Common myeloid progenitor, CD34-positive (primary cell): ENCODE data around the gene HEATR1. TPM values are rescaled to one million over a fixed set of nuclear protein-coding genes. Genes with fewer than 3 reads are reported as not detected.
A peak's percentile ranks its signal among the peaks of the same experiment; 100 is the strongest.

Experiments used
- CTCF ChIA-PET: fragments of 350-600 bp; sonication (Branson Sonifier 250); formaldehyde crosslinking; loops from one replicate; lab custom pipeline; 2021; ENCODE audit warnings: antibody characterized with exemption; lab: Charles Lee
- POLR2A ChIA-PET: fragments of 350-600 bp; sonication (Branson Sonifier 250); formaldehyde crosslinking; loops from one replicate; lab custom pipeline; 2021; ENCODE audit warnings: antibody characterized with exemption; lab: Charles Lee
- DNase-seq, 3 donors: peaks; one replicate each; pipeline versions ENCODE4 v3.0.0 to v3.0.0-alpha.2; 2013
- H3K27ac ChIP-seq, 2 experiments: 1 replicate in 1 of 2; 2 replicates in 1 of 2; pipeline ENCODE4 v1.7.0; 2013; ENCODE audit warnings: inconsistent platforms in 2 of 2, low read length in 2 of 2, mild to moderate bottlenecking in 2 of 2, low read depth in 1 of 2, moderate library complexity in 1 of 2; ENCODE audit not compliant: severe bottlenecking in 2 of 2, insufficient read depth in 1 of 2, poor library complexity in 1 of 2
- H3K27me3 ChIP-seq, 5 experiments: replicated peaks in 2 of 5; 1 replicate in 3 of 5; 2 replicates in 2 of 5; pipeline versions ENCODE4 v1.6.1 to v1.7.0; 2013; ENCODE audit warnings: low read length in 4 of 5, mild to moderate bottlenecking in 2 of 5, moderate library complexity in 2 of 5, inconsistent platforms in 1 of 5; ENCODE audit not compliant: insufficient read depth in 5 of 5, control insufficient read depth in 4 of 5
- H3K36me3 ChIP-seq, 4 experiments: 1 replicate in 2 of 4; 2 replicates in 2 of 4; pipeline versions ENCODE4 v1.6.1 to v1.7.0; 2013; ENCODE audit warnings: low read length in 3 of 4, control low read depth in 1 of 4, mild to moderate bottlenecking in 1 of 4; ENCODE audit not compliant: control insufficient read depth in 4 of 4, insufficient read depth in 4 of 4
- H3K4me1 ChIP-seq, 4 experiments: 1 replicate in 3 of 4; 2 replicates in 1 of 4; pipeline versions ENCODE4 v1.6.1 to v1.7.1; 2013; ENCODE audit warnings: low read length in 3 of 4, mild to moderate bottlenecking in 3 of 4, control low read depth in 1 of 4, inconsistent platforms in 1 of 4, moderate library complexity in 1 of 4; ENCODE audit not compliant: control insufficient read depth in 4 of 4, insufficient read depth in 4 of 4; ENCODE audit errors: control extremely low read depth in 1 of 4
- H3K4me3 ChIP-seq, 7 experiments: 1 replicate in 4 of 7; 2 replicates in 3 of 7; pipeline versions ENCODE4 v1.5.1 to v1.7.0; 2013; ENCODE audit warnings: mild to moderate bottlenecking in 7 of 7, low read length in 6 of 7, moderate library complexity in 6 of 7, inconsistent platforms in 2 of 7, low read depth in 2 of 7, control low read depth in 1 of 7; ENCODE audit not compliant: insufficient read depth in 4 of 7, control insufficient read depth in 1 of 7; ENCODE audit errors: extremely low read depth in 1 of 7
- H3K9me3 ChIP-seq, 5 experiments: 1 replicate in 4 of 5; 2 replicates in 1 of 5; pipeline versions ENCODE4 v1.6.1 to v1.7.1; 2013; ENCODE audit warnings: low read length in 4 of 5, mild to moderate bottlenecking in 2 of 5, inconsistent platforms in 1 of 5, low read depth in 1 of 5, moderate library complexity in 1 of 5; ENCODE audit not compliant: control insufficient read depth in 4 of 5, insufficient read depth in 2 of 5; ENCODE audit errors: control extremely low read depth in 1 of 5
- WGBS: methylation state at CpG from one replicate; pipeline ENCODE4 v1.1.5; 2013; ENCODE audit not compliant: insufficient coverage; 5-methylcytosine and 5-hydroxymethylcytosine counted together
- polyA plus RNA-seq: library from polyadenylated mRNA; unstranded; fragments of 120-200 nt; gene quantifications from one replicate; pipeline ENCODE4 v1.2.1, GENCODE V29; 2013

The HEATR1 gene, protein sequence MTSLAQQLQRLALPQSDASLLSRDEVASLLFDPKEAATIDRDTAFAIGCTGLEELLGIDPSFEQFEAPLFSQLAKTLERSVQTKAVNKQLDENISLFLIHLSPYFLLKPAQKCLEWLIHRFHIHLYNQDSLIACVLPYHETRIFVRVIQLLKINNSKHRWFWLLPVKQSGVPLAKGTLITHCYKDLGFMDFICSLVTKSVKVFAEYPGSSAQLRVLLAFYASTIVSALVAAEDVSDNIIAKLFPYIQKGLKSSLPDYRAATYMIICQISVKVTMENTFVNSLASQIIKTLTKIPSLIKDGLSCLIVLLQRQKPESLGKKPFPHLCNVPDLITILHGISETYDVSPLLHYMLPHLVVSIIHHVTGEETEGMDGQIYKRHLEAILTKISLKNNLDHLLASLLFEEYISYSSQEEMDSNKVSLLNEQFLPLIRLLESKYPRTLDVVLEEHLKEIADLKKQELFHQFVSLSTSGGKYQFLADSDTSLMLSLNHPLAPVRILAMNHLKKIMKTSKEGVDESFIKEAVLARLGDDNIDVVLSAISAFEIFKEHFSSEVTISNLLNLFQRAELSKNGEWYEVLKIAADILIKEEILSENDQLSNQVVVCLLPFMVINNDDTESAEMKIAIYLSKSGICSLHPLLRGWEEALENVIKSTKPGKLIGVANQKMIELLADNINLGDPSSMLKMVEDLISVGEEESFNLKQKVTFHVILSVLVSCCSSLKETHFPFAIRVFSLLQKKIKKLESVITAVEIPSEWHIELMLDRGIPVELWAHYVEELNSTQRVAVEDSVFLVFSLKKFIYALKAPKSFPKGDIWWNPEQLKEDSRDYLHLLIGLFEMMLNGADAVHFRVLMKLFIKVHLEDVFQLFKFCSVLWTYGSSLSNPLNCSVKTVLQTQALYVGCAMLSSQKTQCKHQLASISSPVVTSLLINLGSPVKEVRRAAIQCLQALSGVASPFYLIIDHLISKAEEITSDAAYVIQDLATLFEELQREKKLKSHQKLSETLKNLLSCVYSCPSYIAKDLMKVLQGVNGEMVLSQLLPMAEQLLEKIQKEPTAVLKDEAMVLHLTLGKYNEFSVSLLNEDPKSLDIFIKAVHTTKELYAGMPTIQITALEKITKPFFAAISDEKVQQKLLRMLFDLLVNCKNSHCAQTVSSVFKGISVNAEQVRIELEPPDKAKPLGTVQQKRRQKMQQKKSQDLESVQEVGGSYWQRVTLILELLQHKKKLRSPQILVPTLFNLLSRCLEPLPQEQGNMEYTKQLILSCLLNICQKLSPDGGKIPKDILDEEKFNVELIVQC (N-terminal part only)
- 24.9 TPM for polyA plus RNA-seq

DNA sequence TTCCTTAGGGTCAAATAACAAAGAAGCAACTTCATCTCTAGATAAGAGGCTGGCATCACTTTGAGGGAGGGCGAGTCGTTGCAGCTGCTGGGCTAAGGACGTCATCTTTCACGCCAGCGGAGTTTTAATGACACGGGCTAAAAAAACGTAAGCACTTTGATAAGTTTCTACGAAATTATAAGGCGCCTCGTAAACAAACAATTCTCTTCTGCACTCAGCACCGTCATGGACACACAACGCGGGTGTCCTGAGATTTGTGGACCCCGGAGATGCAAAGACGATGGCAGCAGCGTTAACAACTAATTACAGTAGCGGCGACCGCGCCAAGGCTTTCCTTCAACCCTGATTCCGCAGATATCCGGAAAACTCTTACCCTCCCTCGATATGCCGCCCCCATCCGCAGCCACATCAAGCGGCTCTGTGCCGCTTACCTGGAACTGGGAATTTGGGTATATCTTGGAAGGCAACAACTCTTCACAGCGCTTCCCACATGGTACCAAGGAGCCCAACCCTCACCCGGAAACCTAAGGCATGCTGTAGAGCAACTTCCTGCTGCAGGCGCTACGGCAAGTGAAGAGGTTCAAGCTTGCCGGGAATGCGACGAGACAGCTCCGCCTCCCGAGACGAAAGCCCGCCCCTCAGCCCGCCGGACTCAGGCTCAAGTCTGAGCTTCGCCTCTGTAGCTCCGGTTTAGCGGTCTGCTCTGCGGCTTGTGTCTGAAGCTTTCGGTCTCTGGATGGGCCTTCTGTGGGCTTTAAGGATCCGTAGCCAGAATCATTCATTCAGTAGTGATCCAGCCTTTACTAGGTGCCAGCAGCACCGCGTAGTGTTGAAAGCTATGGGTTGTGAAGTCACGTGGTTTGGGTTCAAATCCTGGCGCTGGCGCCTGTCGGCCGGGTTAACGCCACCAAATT is at the start of gene HEATR1:
Gene HEATR1, minus strand, starts transcription at position 526 of the 914 bp plus-strand sequence. Its CDS starts 421 bp downstream, at position 105.
- Histone ChIP-seq H3K36me3 (peaks cover 8 to 29% (median 13%) of the 10 kb centered on the region in 4 experiments), H3K27ac (peak within 1 kb of the TSS; percentile 48 to 65), H3K27me3 (peaks cover 0 to 4% (median 2%) of the 10 kb centered on the region in 5 experiments), H3K4me3 (peak within 1 kb of the TSS; percentile 81 to 99 (median 96)), H3K4me1 (peaks cover 6 to 16% (median 9%) of the 10 kb centered on the region in 4 experiments), H3K9me3 (no peaks in the 10 kb centered on the region)
- ChIA-PET CTCF (interaction anchor here (1.4 kb wide), 1 partner anchor 79 kb away, joined by 3 read pairs; no protein-coding TSS in a partner anchor), POLR2A (no interaction called here)
- peak; percentile 85 to 95 (median 87) for DNase-seq
- WGBS = 0% methylated on average over 49 of the region's 54 CpGs

DNA sequence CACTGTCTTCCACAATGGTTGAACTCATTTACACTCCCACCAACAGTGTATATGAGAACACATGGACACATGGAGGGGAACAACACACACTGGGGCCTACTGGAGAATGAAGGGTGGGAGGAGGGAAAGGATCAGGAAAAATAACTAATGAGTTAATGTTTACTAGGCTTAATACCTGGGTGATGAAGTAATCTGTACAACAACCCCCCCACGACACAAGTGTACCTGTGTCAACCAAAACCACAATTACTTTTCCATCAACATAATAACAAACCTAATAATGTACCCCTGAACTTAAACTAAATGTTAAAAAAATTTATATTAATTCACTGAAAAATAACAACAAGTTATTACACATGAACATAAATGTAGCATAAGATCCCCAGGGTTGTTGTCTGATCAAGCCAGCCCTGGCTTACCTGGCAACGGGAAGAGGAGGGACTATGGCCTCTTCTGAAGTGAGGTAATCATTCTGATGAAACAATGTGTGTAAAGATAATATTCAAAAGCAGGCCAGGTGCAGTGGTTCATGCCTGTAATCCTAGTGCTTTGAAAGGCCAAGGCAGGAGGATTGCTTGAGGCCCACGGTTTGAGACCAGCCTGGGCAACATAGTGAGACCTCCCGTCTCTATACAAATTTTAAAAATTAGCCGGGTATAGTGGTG is 40.8 kb upstream of the HEATR1 start:
- no peak overlapping the region for H3K4me3 ChIP-seq
- no peaks in the 10 kb centered on the region for H3K9me3 ChIP-seq
- ChIA-PET CTCF (no interaction called here), POLR2A (no interaction called here)
- no peak overlapping the region for H3K27ac ChIP-seq
- H3K4me1 ChIP-seq = no peaks in the 10 kb centered on the region
- WGBS = 100% methylated on average over 3 of the region's 5 CpGs
- DNase-seq = no peak
- H3K27me3 ChIP-seq = peaks cover 0 to 3% (median 0%) of the 10 kb centered on the region in 5 experiments
- H3K36me3 ChIP-seq = no peaks in the 10 kb centered on the region

DNA sequence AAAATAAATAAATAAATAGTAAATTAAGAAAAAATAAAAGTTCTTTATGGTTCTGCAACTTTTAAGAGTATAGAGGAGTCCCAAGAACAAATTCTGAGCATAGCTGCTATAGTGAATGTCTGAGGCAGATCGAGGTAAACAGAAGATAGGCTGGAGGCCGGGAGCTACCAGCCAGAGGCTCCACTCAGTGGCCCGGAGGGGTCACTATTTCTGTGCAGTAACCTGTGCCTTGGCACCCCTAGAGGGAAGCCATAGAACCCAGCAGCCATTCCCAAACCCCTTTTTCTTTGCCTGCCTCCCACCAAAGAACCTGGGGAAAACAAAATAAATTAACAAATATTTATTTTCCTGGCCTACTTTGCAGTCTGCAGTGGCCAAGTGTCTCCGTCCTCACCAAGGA is 38.4 kb upstream of the HEATR1 start:
- H3K36me3 ChIP-seq = no peaks in the 10 kb centered on the region
- H3K9me3 ChIP-seq = no peaks in the 10 kb centered on the region
- CTCF ChIA-PET = no interaction called here
- peaks cover 0 to 3% (median 0%) of the 10 kb centered on the region in 5 experiments for H3K27me3 ChIP-seq
- no peaks in the 10 kb centered on the region for H3K4me1 ChIP-seq
- POLR2A ChIA-PET = no interaction called here
- H3K27ac ChIP-seq = no peak overlapping the region
- 97% methylated on average over 3 of the region's 4 CpGs for WGBS
- no peak overlapping the region for H3K4me3 ChIP-seq
- DNase-seq = no peak

DNA sequence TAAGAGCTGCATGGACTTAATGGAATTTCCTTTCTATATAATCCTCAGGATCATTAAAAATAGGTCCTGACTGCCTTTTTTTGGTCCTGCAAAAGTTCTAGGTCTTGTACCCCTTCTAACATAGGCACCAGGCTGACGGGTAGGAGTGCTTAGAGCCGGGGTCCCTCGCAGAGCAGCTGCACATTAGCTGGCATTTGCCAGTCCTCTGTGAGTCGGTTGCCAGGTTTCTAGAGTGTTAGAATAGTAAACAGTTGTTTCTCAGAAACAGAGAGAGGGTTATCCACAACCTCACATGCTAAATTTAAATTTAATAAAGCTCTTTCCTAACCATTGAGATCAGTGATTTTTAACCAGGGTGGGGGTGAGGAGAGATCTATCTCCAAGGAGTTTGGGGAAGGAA is 35.4 kb upstream of the HEATR1 start:
- no peak overlapping the region for H3K27ac ChIP-seq
- no peaks in the 10 kb centered on the region for H3K36me3 ChIP-seq
- H3K4me1 ChIP-seq = no peaks in the 10 kb centered on the region
- POLR2A ChIA-PET = no interaction called here
- CTCF ChIA-PET = no interaction called here
- WGBS = 100% methylated on average over 1 of the region's 4 CpGs
- H3K4me3 ChIP-seq = no peak overlapping the region
- H3K9me3 ChIP-seq = no peaks in the 10 kb centered on the region
- no peak for DNase-seq
- peaks cover 0 to 2% (median 0%) of the 10 kb centered on the region in 5 experiments for H3K27me3 ChIP-seq

DNA sequence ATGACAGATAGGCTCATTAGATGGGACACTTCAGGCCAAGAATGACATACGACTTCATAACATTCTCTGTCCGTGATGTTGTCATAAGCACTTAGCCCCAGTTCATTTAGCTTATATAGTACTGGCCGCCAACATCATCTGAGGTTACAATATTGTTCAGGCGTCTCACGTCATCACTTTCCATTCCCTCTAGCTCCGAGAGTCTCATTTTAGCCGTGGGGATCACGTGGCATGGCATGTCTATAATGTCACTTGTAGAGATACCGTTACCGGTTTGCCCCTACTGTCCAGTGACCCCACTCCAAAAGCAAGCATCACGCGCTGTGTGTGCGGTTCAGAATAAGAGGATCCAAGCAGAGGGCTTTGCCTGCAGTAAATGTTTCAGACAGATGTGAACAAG is 34.6 kb upstream of the HEATR1 start:
- no peak for DNase-seq
- Histone ChIP-seq H3K27ac (no peak overlapping the region), H3K4me1 (no peaks in the 10 kb centered on the region), H3K9me3 (no peaks in the 10 kb centered on the region), H3K27me3 (peaks cover 0 to 2% (median 0%) of the 10 kb centered on the region in 5 experiments), H3K4me3 (no peak overlapping the region), H3K36me3 (no peaks in the 10 kb centered on the region)
- WGBS = 89% methylated on average over 13 of the region's 13 CpGs
- POLR2A ChIA-PET = no interaction called here
- CTCF ChIA-PET = interaction anchor here (1.9 kb wide), 1 partner anchor 13 kb away, joined by 5 read pairs; no protein-coding TSS in a partner anchor
